MV-4-11 (cell line): ENCODE data around the gene GAREM2.

Source experiments
- DNase-seq: peaks from one replicate; lab custom pipeline; 2025; lab: John Stamatoyannopoulos, UW

The GAREM2 gene

GRCh38 chr2:26187537-26188104, 14.7 kb downstream of the GAREM2 start:
- DNase-seq: no peak

- DNase-seq: no peak
These were observed 16.2 kb downstream of the GAREM2 start for GRCh38 chr2:26189123-26189522.

- DNase-seq: no peak
These were observed 16.9 kb downstream of the GAREM2 start for GRCh38 chr2:26189751-26190150.

- no peak for DNase-seq
These were observed 17.5 kb downstream of the GAREM2 start for GRCh38 chr2:26190369-26190768.

GRCh38 chr2:26191316-26192159, 18.6 kb downstream of the GAREM2 start:
- DNase-seq: no peak

- no peak for DNase-seq
These were observed 20.8 kb downstream of the GAREM2 start for GRCh38 chr2:26193578-26194231.

GRCh38 chr2:26195040-26195984, 22.4 kb downstream of the GAREM2 start:
- DNase-seq: no peak

- peak; percentile 94 for DNase-seq
These were observed 24.0 kb downstream of the GAREM2 start for GRCh38 chr2:26196683-26197418.

- DNase-seq: no peak
These were observed 24.6 kb downstream of the GAREM2 start for GRCh38 chr2:26197516-26197915.

GRCh38 chr2:26202981-26203490, 30.1 kb downstream of the GAREM2 start:
- DNase-seq: no peak

GRCh38 chr2:26203906-26204305, 31.0 kb downstream of the GAREM2 start:
- no peak for DNase-seq

- no peak for DNase-seq
These were observed 39.1 kb downstream of the GAREM2 start for GRCh38 chr2:26212011-26212410.

GRCh38 chr2:26214759-26215158, 41.9 kb downstream of the GAREM2 start:
- no peak for DNase-seq

GRCh38 chr2:26215833-26216232, 42.9 kb downstream of the GAREM2 start:
- no peak for DNase-seq

- no peak for DNase-seq
These were observed 43.7 kb downstream of the GAREM2 start for GRCh38 chr2:26216587-26216986.

GRCh38 chr2:26217720-26218119, 44.8 kb downstream of the GAREM2 start:
- no peak for DNase-seq

GRCh38 chr2:26223018-26223417, 50.1 kb downstream of the GAREM2 start:
- no peak for DNase-seq

GRCh38 chr2:26224095-26224494, 51.2 kb downstream of the GAREM2 start:
- DNase-seq: no peak

GRCh38 chr2:26229595-26229994, 56.7 kb downstream of the GAREM2 start:
- DNase-seq: no peak

GRCh38 chr2:26230806-26231205, 57.9 kb downstream of the GAREM2 start:
- DNase-seq: no peak

GRCh38 chr2:26235089-26235488, 62.2 kb downstream of the GAREM2 start:
- no peak for DNase-seq
